A375 (cell line): ENCODE results near the gene PP2D1. TPM values are rescaled to one million over a fixed set of nuclear protein-coding genes. Genes with fewer than 3 reads are reported as not detected.

Source experiments
- small RNA-seq: library from RNA; depleted of rRNA; stranded (forward); fragments of <200 nt; gene quantifications from one replicate; pipeline ENCODE3, GENCODE V24; 2014
- total RNA-seq: library from RNA; depleted of rRNA; stranded (reverse); fragments of >200 nt; shearing (Covaris generic); gene quantifications from 2 replicates; pipeline ENCODE4 v1.2.3, GENCODE V29; 2014; rRNA removed

PP2D1 gene
- total RNA-seq, result not detected in 2 replicates

GRCh38 chr3:20012164-20012563, at the start of gene PP2D1:
Gene PP2D1 (minus strand): TSS chr3:20012264. CDS start chr3:20012072, 192 bp downstream.

GRCh38 chr3:20039765-20040547, 27.9 kb upstream of the PP2D1 start, which contains the start of gene KAT2B:
Gene KAT2B (plus strand): TSS chr3:20040446. CDS start chr3:20040478, 32 bp downstream.

GRCh38 chr3:19946832-19947548, 65.1 kb downstream of the PP2D1 start, which contains the start of gene RAB5A:
Gene RAB5A (plus strand): TSS chr3:19947097. CDS start chr3:19950899, 3,802 bp downstream.

Small RNA genes within 50 kb of the gene (small RNA-seq; reads per million reads assigned to genes)
- gene RNU4-85P (not detected), gene RPL39P18 (not detected)

Other genes starting within 250 kb of the PP2D1 start
- 0.23 and 1.2 TPM in 2 replicates for gene EFHB, start 78.0 kb downstream of the PP2D1 start, total RNA-seq
- gene RAB5A, start 65.2 kb downstream of the PP2D1 start, total RNA-seq, result 39.0 and 44.7 TPM in 2 replicates
- gene KAT2B, start 28.2 kb upstream of the PP2D1 start, total RNA-seq, result 11.4 and 12.3 TPM in 2 replicates
- gene SGO1, start 173.9 kb upstream of the PP2D1 start, total RNA-seq, result 12.1 and 14.6 TPM in 2 replicates